Smooth muscle cell (in vitro differentiated cells): ENCODE results near the gene TRIM9. TPM values are rescaled to one million over a fixed set of nuclear protein-coding genes. Genes with fewer than 3 reads are reported as not detected.

Experiments
- DNase-seq: peaks from one replicate; lab custom pipeline; 2025; ENCODE audit not compliant: unreplicated experiment; lab: John Stamatoyannopoulos, UW
- H2AFZ ChIP-seq: fragments of 200-600 bp; sonication (generic); 2 replicates; pipeline ENCODE4 v1.6.0; 2016; ENCODE audit warnings: antibody characterized with exemption, low read depth, mild to moderate bottlenecking
- H3F3A ChIP-seq: fragments of 200-600 bp; sonication (generic); 2 replicates; pipeline ENCODE4 v1.6.0; 2017; ENCODE audit warnings: antibody characterized with exemption, low read depth
- H3K27ac ChIP-seq: fragments of 200-600 bp; sonication (generic); 2 replicates; pipeline ENCODE4 v1.5.1; 2016; ENCODE audit warnings: low read depth, mild to moderate bottlenecking
- H3K27me3 ChIP-seq: fragments of 200-600 bp; sonication (generic); 2 replicates; pipeline ENCODE4 v1.6.1; 2016; ENCODE audit warnings: low read depth, mild to moderate bottlenecking
- H3K36me3 ChIP-seq: fragments of 200-600 bp; sonication (generic); 2 replicates; pipeline ENCODE4 v1.5.1; 2016; ENCODE audit warnings: low read depth
- H3K4me1 ChIP-seq: fragments of 200-600 bp; sonication (generic); 2 replicates; pipeline ENCODE4 v1.5.1; 2016; ENCODE audit warnings: low read depth
- H3K4me2 ChIP-seq: fragments of 200-600 bp; sonication (generic); 2 replicates; pipeline ENCODE4 v1.6.0; 2016; ENCODE audit warnings: mild to moderate bottlenecking
- H3K4me3 ChIP-seq: fragments of 200-600 bp; sonication (generic); 2 replicates; pipeline ENCODE4 v1.5.1; 2016; ENCODE audit warnings: mild to moderate bottlenecking
- H3K79me2 ChIP-seq: fragments of 200-600 bp; sonication (generic); 2 replicates; pipeline ENCODE4 v1.6.0; 2016; ENCODE audit warnings: low read depth, mild to moderate bottlenecking
- H3K9ac ChIP-seq: fragments of 200-600 bp; sonication (generic); 2 replicates; pipeline ENCODE4 v1.6.0; 2016; ENCODE audit warnings: low read depth
- H3K9me3 ChIP-seq: fragments of 200-600 bp; sonication (generic); replicated peaks from 2 replicates; pipeline ENCODE4 v1.5.1; 2016; ENCODE audit warnings: low read depth
- H4K20me1 ChIP-seq: fragments of 200-600 bp; sonication (generic); 2 replicates; pipeline ENCODE4 v1.6.0; 2016; ENCODE audit warnings: low read depth
- CTCF ChIP-seq: fragments of 200-600 bp; sonication (generic); IDR thresholded peaks from 2 replicates; pipeline ENCODE4 v1.5.1; 2017; ENCODE audit warnings: borderline replicate concordance, mild to moderate bottlenecking, antibody characterized with exemption; ENCODE audit not compliant: insufficient read depth, poor library complexity, severe bottlenecking
- WGBS: methylation state at CpG from one replicate; pipeline ENCODE4 v1.1.7; 2016; ENCODE audit warnings: low lambda C conversion rate; 5-methylcytosine and 5-hydroxymethylcytosine counted together
- polyA plus RNA-seq: library from polyadenylated mRNA; unstranded; fragments of >200 nt; fragmentation: Nextera tagmentation; extraction: Ambion mirVana; gene quantifications from 2 replicates; pipeline ENCODE4 v1.2.1, GENCODE V29; 2016
- total RNA-seq: library from RNA; depleted of rRNA; stranded (reverse); fragments of >200 nt; gene quantifications from 2 replicates; pipeline ENCODE4 v1.2.3, GENCODE V29; 2014

Gene TRIM9
- total and polyA plus RNA-seq, 2 experiments from 2014 or later, result 0.57 to 1.5 TPM

- Histone ChIP-seq H3K4me1 (no peaks in the 10 kb centered on the region), H3K4me3 (no peak overlapping the region), H3K9me3 (no peaks in the 10 kb centered on the region), H3F3A (no peaks in the 10 kb centered on the region), H3K4me2 (no peak overlapping the region), H3K79me2 (no peaks in the 10 kb centered on the region), H3K27ac (no peak overlapping the region), H2AFZ (no peak overlapping the region), H3K36me3 (no peaks in the 10 kb centered on the region), H3K27me3 (no peaks in the 10 kb centered on the region), H4K20me1 (no peaks in the 10 kb centered on the region), H3K9ac (no peak overlapping the region)
- no peak for DNase-seq
- no peak for TF ChIP-seq CTCF
- 80% methylated on average over 4 of the region's 4 CpGs for WGBS
Observed at GRCh38 chr14:51070726-51071125, 24.2 kb downstream of the TRIM9 start.

- no peak for DNase-seq
- H2AFZ ChIP-seq, result no peak overlapping the region
- no peaks in the 10 kb centered on the region for H3K79me2 ChIP-seq
- H3K9me3 ChIP-seq, result no peaks in the 10 kb centered on the region
- H3K27me3 ChIP-seq, result no peaks in the 10 kb centered on the region
- no peaks in the 10 kb centered on the region for H4K20me1 ChIP-seq
- H3K9ac ChIP-seq, result no peak overlapping the region
- H3K27ac ChIP-seq, result no peak overlapping the region
- H3F3A ChIP-seq, result no peaks in the 10 kb centered on the region
- no peak overlapping the region for H3K4me3 ChIP-seq
- no peaks in the 10 kb centered on the region for H3K36me3 ChIP-seq
- no peak overlapping the region for H3K4me2 ChIP-seq
- H3K4me1 ChIP-seq, result no peaks in the 10 kb centered on the region
- TF ChIP-seq CTCF, result no peak
Observed at GRCh38 chr14:51069055-51069454, 25.9 kb downstream of the TRIM9 start.

- H3K27me3 ChIP-seq, result no peaks in the 10 kb centered on the region
- H3K79me2 ChIP-seq, result no peaks in the 10 kb centered on the region
- H3F3A ChIP-seq, result no peaks in the 10 kb centered on the region
- H3K27ac ChIP-seq, result no peak overlapping the region
- H4K20me1 ChIP-seq, result no peaks in the 10 kb centered on the region
- no peaks in the 10 kb centered on the region for H3K4me1 ChIP-seq
- DNase-seq, result no peak
- TF ChIP-seq CTCF, result no peak
- no peak overlapping the region for H3K9ac ChIP-seq
- H3K36me3 ChIP-seq, result no peaks in the 10 kb centered on the region
- no peaks in the 10 kb centered on the region for H3K9me3 ChIP-seq
- no peak overlapping the region for H2AFZ ChIP-seq
- 91% methylated on average over 2 of the region's 2 CpGs for WGBS
- no peak overlapping the region for H3K4me3 ChIP-seq
- no peak overlapping the region for H3K4me2 ChIP-seq
Observed at GRCh38 chr14:51068268-51068667, 26.6 kb downstream of the TRIM9 start.

- DNase-seq, result no peak
- Histone ChIP-seq H3K4me1 (no peaks in the 10 kb centered on the region), H4K20me1 (no peaks in the 10 kb centered on the region), H3K36me3 (no peaks in the 10 kb centered on the region), H3K79me2 (no peaks in the 10 kb centered on the region), H3K9ac (no peak overlapping the region), H3K9me3 (no peaks in the 10 kb centered on the region), H3K4me3 (no peak overlapping the region), H3K27me3 (no peaks in the 10 kb centered on the region), H3K27ac (no peak overlapping the region), H2AFZ (no peak overlapping the region), H3K4me2 (no peak overlapping the region), H3F3A (no peaks in the 10 kb centered on the region)
- WGBS, result 71% methylated on average over 4 of the region's 4 CpGs
- no peak for TF ChIP-seq CTCF
Observed at GRCh38 chr14:51067295-51067694, 27.6 kb downstream of the TRIM9 start.
